GM10266 (cell line): ENCODE results near the gene RCL1.

Experiments used
- DNase-seq: peaks from one replicate; pipeline ENCODE4 v3.0.0; 2012; ENCODE audit errors: extremely low spot score
- TF ChIP-seq, protein P1 (sequence below): IDR thresholded peaks from 2 replicates; pipeline ENCODE4 v1.5.1; 2012; ENCODE audit warnings: mild to moderate bottlenecking, low read depth; ENCODE audit not compliant: control insufficient read depth, insufficient read depth; ENCODE audit errors: missing control alignments

The RCL1 gene

DNA sequence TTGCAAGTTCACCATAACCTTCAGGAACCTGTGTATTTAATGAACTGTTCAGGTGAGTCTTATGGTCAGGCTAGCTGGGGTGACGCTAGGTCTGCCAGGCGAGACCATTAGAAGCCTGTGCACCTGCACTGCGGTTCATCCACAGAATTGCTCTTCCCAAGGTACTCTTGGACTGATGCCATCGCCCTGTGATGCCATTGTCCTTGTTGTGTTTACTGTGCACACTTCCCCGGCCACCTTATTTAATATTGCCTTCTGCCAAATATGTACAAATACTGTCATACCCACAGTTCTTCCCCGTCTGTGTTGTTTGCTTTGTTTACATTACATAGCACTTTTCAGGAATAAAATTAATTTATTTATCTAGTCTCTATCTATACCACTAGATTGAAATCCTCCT, 66.3 kb downstream of the RCL1 start:
- DNase-seq = no peak
- TF ChIP-seq, protein P1, sequence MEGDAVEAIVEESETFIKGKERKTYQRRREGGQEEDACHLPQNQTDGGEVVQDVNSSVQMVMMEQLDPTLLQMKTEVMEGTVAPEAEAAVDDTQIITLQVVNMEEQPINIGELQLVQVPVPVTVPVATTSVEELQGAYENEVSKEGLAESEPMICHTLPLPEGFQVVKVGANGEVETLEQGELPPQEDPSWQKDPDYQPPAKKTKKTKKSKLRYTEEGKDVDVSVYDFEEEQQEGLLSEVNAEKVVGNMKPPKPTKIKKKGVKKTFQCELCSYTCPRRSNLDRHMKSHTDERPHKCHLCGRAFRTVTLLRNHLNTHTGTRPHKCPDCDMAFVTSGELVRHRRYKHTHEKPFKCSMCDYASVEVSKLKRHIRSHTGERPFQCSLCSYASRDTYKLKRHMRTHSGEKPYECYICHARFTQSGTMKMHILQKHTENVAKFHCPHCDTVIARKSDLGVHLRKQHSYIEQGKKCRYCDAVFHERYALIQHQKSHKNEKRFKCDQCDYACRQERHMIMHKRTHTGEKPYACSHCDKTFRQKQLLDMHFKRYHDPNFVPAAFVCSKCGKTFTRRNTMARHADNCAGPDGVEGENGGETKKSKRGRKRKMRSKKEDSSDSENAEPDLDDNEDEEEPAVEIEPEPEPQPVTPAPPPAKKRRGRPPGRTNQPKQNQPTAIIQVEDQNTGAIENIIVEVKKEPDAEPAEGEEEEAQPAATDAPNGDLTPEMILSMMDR = no peak

DNA sequence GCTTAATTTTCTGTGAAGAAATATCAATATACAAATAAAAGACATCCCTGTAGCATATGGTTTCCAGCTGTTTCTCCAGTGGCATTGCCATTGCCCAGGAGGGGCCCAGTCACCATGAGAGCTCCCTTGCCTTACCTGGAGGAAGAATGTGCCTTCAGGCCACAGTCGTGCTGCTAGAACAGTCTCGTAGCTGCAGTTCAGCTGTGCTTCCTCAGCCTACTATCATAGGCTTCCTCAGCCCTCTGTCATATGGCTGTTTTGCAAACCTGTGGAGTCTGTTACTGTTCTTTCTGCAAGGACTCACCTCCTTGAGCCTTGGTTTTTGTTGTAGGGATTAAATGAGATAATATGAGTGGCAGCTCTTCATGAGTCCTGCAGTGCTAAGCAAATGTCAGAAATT, 67.6 kb downstream of the RCL1 start:
- TF ChIP-seq, protein P1 = no peak
- DNase-seq = no peak

DNA sequence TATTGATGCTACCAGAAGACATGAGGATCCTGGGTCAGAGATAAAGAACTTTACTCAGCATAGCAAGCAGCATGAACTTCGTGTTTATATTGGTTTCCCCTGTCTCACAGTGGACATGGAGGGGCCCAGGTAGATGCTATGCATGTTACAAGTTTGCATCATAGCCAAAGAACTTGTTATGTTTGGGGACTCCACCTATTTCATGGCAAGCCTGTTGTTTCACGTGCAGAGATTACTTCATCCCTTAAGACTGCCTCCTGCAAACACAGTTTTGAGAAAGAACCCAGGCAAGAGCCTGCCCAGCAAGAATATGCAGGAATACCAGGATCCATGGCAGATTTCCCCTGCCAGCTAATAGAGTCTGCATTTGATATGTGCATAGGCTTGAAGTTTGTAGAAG, 68.4 kb downstream of the RCL1 start:
- TF ChIP-seq, protein P1 = no peak
- DNase-seq = no peak

DNA sequence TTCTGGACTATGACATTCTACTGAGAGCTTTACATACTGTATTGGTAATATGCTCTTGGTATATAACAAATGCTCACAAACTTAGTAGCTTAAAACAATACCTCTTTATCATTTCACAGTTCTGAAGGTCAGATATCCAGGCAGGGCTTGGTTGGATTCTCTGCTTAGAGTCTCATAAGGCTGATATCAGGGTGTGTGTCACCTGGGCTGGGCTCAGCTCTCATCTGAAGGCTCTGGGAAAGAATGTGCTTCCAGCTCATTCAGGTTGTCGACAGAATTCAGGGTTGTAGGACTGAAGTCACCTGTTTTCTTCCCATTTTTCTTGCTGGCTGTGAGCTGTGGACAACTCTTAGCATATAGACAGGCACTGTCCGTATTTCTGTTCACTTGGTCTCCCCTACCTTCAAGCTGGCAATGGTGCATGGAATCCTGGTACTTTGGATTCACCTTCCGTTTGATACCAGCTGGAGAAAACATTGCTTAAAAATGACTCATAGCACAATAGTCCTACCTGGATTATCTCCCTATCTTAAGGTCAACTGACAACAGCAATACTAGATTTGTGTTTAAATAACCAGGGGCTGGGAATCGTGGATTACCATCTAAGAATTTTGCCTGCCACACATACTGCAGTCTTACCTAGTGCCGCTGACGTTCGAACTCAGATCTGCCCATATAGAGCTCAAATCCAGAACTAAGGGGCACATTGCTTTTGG, 69.2 kb downstream of the RCL1 start:
- DNase-seq = no peak
- TF ChIP-seq, protein P1 = no peak

DNA sequence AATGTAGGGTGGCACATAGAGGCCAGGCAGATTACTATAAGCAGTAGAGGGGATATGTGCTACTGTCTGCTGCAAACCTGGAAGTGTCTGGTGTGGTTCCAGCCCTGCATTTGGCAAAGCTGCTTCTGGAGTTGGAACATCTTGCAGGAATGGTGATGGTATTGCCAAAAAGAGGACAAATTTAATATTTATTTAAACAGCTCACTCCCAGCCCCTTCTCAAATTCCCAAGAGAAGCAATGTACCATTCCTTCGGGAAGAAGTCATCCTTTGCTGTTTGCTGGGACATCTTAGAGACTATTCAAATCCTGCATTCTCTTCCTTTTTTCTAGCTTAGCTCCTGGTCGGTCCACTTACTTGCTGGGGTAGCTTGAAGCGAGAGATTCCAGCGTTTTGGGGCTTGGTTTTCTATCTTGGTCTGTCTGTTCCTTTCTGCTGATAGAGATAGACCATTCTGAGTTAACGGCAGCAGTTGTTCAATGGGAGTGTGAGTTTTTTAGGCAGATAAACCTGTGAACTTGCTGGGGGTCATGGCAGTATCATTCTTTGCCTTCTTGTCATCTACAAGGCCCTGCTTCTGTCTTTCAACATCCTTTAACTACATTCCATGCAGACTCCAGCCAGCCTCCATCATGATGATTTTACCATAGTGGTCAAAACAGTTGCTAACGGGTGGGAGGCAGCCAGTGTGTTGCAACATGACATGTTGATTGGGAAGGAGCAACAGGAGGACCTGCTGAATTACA, 69.9 kb downstream of the RCL1 start:
- no peak for DNase-seq
- TF ChIP-seq, protein P1 = no peak

DNA sequence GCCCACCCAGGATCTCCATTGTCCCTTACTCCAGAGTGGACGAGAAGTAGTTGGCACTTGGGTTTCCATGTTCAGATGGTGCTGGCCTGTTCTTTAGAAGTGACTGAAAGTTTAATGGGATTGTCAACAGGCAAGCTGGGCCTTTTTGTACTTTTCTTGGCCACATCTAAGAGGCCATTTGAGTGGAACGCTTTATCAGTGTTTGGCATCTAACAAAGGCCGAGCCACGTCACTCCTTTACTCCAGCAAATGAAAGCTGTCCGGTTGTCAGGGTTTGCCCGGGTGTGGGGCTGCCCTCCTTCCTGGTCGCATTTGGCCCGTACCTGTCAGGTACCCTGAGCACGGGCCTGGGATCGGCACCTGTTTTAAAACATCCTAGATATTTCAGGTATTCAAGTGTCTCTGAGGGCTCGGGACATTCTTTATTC, 71.5 kb downstream of the RCL1 start:
- TF ChIP-seq, protein P1 = no peak
- no peak for DNase-seq

DNA sequence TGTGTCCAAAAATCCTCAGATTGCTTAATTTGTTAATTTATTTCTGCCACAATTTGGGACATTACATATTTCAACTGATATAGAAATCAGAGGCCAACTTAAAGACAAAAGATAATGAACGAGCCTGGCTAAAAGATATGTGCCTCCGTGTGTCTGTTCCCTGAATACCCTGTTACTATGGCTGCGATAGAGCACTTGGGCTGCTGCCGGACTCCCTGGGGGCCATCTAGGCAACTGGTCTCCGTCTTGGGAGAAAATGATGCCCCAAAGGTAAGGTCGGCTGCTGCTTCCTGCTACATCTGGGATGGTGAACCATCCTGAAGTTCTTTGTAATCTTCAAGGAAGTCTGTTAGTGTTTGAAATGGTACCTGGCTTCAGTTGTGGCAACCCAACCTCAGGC, 72.0 kb downstream of the RCL1 start:
- TF ChIP-seq, protein P1 = no peak
- no peak for DNase-seq
